Left renal pelvis (tissue), 4 donors: Measurements from ENCODE around the gene CRTC1. TPM values are rescaled to one million over a fixed set of nuclear protein-coding genes. Genes with fewer than 3 reads are reported as not detected.

Experiments used
- DNase-seq, 4 donors: peaks; one replicate each; pipeline ENCODE4 v3.0.0-alpha.2; 2013; ENCODE audit warnings: low read depth in 4 of 4, low spot score in 3 of 4
- polyA plus RNA-seq, 4 donors: library from polyadenylated mRNA; unstranded; fragments of 120-200 nt; gene quantifications; one replicate each; pipeline ENCODE4 v1.2.1, GENCODE V29; 2013; ENCODE audit not compliant: insufficient read length in 4 of 4

CRTC1 gene, protein sequence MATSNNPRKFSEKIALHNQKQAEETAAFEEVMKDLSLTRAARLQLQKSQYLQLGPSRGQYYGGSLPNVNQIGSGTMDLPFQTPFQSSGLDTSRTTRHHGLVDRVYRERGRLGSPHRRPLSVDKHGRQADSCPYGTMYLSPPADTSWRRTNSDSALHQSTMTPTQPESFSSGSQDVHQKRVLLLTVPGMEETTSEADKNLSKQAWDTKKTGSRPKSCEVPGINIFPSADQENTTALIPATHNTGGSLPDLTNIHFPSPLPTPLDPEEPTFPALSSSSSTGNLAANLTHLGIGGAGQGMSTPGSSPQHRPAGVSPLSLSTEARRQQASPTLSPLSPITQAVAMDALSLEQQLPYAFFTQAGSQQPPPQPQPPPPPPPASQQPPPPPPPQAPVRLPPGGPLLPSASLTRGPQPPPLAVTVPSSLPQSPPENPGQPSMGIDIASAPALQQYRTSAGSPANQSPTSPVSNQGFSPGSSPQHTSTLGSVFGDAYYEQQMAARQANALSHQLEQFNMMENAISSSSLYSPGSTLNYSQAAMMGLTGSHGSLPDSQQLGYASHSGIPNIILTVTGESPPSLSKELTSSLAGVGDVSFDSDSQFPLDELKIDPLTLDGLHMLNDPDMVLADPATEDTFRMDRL
- polyA plus RNA-seq, result 10 to 100 TPM; 15.8 to 29.6 (median 17.5) TPM

DNA sequence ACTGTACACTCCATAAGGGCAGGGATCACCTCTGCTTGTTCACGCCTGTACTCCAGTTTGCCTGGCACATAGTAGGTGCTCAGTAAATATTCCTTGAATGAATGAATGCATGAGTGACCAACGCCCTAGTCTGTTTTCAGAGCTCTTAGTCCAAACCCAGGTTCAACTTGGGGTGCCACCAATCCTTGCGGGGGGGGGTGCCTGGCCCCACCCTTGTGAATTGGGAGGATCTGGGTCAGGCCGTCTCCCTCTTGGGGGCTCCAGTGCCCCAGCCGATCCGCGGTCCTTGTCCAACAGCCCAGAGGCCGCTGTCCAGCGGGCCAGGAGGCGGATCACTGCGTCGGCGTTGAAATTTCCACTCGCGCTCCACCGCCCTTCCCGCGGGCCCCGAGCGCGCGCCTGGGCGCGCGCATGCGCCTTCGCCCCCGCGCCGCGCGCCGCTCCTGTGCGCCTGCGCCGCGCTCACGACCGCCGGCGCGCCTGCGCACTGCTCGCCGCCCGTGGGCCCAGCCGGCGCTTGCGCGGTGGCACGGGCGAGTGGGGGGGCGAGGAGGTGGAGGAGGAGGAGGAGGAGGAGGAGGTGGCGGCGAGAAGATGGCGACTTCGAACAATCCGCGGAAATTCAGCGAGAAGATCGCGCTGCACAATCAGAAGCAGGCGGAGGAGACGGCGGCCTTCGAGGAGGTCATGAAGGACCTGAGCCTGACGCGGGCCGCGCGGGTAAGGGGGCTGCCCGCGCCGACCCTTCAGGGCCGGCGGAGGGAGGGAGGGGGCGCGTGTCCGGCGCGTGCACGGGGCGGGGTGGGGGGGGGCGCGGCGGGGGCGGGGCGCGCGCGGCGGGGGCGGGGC lies at the start of gene CRTC1:
Gene CRTC1 (plus strand): TSS at position 572 of the 849 bp plus-strand sequence. CDS start 23 bp downstream, at position 595.
- peak; percentile 63 to 76 (median 76) for DNase-seq

DNA sequence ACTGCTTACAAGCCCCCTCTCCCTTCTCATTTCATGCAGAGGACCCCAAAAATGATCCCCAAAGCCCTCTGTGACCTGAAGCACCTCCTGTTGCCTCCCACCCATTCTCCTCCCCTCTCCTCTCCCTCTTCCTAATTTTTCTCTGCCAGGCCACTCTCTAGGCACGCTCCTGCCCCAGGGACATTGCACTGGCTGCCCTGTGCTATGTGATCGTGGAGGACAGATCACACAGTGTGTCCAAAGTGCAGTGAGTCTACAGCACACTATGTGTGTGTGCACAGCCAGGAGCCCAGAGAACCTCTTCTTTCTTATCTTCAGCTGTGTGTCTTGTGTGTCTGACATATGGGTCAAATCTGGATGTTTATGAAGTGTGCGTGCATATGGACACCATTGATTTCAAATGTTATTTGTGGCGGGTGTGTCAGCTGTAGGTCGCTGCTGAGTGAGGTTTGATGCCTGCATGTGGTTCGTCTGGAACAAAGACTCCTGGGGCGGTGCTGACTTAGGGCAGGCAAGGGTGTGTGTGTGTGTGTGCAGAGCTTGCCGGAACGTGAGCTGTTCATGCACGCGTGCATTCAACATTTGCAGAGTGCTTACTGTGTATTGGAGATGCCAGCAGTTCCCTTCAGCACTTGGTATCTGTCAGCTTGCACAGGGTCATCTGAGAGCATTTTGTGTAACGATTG lies 48.7 kb upstream of the CRTC1 start:
- DNase-seq, result no peak

DNA sequence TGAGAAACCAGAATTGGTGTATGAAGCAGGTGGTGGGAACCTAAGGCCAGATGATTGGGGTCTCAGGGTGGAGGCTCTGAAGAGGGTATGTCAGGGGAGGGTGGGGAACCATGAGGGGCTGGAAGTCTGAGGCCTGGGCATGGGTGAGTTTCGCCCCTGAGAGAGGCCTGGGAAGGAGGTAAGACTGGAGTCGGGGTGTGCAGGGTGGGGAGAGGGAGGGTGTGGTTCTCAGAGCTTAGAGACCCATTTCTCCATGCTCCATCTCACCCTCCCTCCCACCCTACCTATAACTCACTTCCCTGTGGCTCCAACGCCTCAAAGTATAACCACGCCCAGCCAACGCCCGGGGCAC lies 47.7 kb upstream of the CRTC1 start:
- no peak for DNase-seq

DNA sequence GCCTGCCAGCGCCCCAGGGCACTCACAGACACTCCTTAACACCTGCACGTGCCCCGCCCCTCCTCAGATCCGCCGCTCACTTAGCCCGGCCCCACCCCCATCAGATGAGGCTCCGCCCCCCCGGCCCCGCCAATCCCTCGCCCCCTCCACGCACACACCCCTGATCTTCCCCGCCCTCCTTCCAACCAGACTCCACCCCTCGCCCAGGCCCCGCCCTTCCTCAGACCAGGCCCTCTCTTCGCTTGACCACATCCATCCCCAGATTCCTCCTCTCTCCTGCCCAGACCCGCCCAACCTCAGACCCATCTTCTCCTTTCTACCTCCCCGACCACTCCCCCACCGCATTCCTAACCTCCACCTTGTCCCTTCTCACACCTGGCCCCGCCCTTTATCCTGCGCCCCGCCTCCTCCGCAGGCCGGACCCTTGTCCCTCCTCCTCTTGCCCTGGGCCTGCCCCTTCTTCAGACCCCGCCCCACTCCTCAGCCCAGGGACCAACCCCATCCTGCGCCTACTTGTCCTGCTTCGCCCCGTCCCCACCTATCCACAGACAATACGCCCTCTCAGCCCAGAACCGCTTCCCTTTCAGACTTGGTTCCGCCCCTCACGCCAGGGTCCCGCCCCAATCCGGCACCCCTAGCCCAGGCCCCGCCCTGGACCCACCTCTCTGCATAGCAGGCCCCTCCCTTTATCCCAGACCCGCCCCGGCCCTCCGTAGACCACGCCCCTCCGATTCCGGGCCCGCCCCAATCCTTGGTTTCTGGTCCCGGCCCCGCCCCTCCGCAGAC lies 47.1 kb upstream of the CRTC1 start:
- DNase-seq, result peak; percentile 74 to 87 (median 83)

DNA sequence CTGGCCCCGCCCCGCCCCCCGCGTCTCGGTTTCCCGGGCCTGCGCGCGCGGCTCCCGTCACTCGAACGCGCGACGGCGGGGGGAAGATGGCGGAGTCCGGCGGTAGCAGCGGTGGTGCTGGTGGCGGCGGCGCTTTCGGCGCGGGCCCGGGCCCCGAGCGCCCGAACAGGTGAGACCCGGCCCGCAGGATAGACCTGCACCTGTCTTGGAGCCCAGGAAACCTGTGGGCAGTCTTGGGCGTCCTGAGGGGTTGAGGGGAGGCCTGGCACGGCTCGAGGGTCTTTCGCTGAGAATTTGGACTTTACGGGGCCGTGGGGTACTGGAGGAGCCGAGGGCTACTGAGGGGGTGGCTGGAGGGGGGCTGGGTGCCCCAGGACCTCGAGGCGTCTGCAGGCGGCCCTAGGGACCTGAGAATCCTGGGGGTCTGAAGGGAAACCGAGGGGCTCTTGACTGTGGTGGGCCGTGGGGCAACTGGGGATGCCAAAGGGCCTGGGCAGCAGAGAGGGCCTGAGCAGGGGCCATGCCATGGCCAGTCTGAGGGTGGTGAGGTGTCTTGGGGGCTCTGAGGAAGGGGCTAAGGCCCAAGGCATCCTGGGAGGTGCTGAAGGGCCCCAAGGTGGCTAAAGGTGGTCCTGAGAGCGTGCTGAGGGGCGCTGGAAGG lies 46.4 kb upstream of the CRTC1 start, which contains the start of gene KLHL26:
Gene KLHL26 (plus strand): TSS at position 60 of the 661 bp plus-strand sequence. CDS start 27 bp downstream, at position 87.
- no peak for DNase-seq

DNA sequence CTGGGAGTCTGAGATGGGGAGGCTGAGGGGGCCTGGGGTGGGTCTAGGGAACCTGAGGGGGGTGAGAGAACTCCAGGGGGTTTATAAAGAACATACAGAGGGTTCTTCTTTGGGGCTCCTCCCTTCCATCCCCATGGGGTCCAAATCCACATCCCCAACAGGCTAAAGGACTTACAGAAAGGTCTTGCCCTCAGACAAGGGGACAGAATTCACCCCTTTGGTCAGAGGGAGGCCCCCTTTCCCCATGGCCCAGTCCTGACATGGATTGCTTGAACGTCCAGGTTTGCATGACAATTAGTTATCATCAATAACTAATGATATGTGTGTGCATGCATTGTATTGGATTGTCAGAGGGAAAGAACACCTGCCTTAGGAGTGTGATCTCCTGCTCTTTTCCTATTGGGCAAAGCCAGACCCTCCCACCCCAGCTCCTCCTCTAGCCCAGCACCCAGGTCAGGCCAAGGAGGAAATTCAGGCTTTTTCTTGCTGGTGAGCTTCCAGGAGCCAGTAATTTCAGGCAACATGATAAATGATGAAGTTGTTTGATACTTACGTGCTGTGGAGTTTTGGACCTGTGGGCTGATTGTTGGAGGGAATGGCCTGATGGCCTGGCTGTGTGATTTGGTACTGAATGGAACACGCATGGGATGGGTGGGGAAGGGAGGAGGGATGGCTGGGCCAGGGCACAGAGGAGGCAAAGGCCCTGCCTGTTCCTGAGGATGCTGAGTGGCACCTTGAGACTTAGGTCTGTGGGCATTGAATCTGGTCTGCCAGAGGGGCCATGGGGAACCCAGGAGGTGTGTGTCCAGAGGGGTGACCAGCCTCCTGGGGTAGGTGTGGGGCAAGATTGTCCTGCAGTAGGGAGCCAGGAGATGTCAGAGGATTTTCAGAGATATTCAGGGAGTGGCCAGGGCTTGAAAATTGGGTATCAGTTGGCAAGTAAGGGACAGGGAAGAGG lies 45.5 kb upstream of the CRTC1 start:
- no peak for DNase-seq

DNA sequence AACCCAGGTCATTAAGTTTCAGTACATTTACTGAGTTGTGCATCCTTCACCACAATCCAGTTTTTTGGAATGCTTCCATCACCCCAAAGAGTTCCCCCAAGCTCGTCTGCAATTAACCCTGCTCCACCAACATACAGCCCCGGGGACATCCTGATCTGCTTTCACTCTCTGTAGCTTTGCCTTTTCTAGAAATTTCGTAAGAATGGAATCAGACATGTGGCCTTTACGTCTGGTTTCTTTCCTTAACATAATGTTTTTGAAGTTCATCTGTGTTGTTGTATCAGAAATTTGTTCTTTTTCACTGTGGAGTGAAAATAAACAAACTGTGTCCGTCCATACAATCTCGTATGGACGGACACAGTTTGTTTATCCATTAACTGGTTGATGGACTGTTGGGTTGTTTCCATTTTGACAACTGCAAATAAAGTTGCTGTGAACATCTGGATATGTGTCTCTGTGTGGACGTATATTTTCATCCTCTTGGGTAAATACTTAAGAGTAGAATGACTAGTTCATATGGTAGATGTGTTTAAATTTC lies 43.7 kb upstream of the CRTC1 start:
- no peak for DNase-seq

DNA sequence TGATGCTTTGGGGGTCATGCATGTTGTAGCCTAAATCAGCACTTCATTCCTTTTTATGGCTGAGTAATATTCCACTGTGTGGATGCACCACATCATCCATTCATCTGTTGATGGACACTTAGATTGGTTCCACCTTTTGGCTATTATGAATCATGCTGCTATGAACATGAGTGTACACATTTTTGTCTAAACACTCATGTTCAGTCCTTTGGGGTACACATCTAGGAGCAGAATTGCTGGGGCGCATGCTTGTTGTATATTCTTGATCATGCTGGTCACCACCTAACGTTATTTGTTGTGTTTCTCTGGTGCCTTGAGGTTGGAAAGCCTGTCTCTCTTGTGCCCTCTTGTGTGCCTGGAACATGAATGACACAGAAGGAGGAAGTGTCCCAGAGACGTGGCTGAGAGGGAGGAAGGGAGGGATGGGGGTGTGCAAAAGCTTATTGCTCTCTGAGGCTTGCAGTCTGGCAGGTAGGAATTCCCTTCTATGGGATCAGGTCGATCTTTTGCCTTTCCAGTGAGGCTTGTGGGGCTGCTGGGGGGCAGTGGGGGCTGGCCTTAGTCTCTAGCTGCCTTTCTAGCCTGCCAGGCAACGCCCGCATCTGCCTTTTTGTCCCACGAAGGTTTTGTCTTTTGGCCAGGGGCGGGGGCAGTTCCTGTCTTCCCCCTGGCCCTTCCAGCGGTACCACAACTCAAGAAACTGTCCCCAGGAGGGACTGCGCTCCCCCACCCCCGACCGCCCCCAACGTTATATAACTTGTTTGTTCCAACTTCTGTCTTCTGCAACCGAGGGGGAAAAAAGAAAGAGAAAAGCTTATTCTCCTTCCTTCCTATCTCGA lies 39.1 kb upstream of the CRTC1 start:
- no peak for DNase-seq

DNA sequence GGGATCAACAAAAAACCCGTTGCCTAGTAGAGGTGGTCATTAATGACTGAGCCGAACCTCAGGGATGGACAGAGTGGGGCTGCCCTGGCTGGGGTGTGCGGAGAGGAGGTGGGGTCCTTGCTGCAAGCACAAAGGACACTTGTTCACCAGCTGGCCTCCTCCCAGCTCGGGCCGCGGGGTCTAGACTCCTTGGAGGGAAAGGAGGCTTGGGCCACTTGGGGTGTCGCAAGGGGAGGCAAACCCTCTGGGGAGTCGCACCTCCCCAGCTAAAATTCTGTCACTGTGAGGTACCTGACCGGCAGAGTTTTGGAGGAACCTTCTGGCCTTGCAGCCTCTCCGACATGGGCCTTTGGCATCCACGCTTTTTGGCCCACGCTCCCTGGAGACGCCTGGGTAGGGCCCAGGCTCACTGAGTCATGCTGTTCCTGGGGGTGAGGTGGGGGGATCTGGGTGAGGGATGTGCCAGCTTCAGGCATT lies 38.4 kb upstream of the CRTC1 start:
- no peak for DNase-seq

DNA sequence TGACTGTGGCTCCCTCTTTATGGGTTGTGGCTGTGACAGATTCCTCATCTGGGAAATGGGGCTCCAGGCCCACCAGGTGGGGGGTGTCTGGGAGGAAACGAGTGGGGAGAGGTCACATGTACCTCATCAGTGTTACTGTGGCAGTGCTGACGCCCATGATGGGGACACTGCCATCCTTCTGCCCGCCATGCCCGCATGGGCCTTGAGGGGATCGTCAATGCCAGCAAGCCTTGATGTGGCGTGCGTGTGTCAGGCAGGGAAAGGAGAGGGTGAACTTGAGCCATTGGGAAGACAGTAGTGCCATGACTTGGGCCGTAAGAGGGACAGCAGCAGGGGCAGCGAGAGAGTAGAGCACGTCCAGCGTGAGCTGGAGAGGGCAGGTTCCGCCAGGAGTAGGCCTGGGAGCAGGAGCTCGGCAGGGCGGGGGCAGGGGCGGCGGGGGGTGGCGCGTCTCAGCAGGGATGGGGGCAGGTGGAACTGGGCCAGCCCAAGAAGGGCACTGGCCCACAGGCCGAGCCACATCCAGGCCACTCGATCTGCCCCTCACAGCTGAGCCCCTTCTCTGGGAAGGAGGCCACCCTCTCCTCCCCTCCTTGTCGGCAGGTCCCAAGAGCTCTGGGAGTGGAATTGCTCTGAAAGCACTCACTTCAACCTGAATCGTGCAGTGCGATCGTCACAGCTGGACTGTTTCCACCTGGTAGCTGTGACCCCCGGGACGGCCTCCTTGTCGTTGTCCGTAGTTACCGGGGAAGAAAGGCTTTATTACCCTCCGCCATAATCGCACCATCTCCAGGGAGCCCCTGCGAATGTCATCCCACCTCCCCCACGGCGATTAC lies 36.7 kb upstream of the CRTC1 start:
- no peak for DNase-seq

DNA sequence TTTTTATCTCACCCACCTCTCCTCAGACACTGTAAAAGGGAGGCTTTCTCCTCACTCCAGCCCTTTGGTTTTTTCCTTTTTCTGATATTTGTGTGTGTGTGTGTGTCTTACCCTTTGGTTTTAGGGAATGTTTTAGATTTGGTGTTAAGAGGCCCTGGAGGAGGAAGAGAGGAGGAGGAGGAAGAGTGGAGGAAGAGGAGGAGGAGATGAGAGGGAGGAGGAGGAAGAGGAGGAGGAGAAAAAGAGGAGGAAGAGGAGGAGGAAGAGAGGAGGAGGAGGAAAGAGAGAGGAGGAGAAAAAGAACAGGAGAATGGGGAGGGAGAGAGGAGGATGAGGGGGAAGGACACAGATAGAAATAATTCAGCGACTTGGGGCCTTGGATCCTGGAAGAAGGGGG lies 36.1 kb upstream of the CRTC1 start:
- no peak for DNase-seq

DNA sequence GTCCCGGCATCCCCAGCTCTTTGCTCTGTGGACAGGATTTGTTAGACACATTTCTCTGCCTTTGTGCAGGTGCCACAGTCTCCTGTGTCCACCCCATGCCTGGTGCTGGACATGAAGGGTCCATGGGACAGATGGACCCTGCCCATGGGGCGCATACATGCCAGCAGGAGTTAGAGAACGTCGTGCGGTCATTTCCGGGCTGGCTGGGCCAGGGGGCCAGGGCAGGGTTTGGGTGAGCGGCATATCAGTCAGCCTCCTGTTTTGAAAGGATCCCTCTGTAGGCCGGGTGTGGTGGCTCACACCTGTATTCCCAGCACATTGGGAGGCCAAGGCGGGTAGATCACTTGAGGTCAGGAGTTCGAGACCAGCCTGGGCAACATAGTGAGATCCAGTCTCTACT lies 35.7 kb upstream of the CRTC1 start:
- no peak for DNase-seq

DNA sequence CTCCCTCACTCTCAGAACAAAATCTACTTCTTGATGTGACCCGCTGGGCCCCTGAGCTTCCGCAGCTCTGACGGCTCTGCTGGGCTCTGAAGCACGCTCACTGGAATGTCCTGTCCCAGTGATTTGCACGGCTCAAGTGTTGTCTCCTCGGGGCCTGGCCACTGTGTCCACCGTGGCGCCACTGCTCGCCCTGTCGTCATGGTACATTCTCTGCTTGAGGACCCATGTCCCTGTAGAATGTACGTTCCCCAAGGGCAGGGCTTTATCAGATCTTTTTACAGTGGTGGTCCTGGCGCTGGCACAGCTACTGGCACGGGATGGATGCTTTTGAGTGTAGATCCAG lies 34.5 kb upstream of the CRTC1 start:
- DNase-seq, result no peak

DNA sequence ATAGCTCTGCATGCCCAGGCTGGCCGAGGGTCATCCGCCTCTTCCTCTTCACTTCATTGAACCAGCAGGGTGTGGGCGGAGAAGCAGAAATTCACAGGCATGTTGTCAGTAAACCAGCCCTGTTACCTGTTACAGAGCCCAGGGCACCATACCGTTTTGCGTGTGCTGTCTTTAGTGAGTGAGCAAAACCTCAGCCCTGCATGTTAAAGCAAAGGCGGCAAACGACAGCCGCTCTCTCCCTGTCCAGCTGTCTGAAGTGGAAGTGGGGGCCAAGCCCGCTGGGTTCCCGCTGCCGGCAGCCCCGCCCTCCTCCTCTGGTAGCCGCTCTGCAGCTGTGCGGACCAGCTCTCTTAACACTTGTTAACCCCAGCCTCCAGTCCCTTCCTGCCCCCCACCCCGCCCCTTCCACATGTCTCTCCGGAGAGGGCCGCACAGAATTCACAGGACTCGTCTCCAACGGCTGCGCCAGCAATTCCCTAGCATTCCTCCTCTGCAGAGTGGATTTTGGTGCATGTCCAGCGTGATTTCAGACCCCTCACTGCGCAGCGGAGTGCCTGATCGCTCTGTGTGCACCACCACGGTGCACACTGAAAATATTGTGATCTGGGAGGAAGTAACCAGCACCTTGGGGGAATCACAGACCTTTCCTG lies 34.0 kb upstream of the CRTC1 start:
- no peak for DNase-seq

DNA sequence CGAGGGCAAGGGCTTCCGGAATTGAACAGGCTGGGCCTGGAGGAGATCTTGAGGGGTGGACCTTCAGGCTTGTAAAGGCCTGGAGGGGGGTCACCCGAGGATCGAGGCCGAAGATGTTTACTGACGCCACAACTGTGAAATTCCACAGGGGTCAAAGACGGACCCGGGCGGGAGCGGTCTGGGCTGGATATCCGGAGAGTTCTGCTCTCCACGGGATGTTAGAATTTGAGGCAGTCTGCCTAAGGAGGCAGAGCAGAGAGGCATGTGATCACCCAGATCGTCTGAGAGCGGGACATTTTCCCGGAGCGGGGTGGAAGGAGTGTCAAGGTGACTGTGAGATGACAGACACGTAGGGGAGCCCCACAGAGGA lies 33.5 kb upstream of the CRTC1 start:
- DNase-seq, result no peak
